HCT116 (cell line): ENCODE results near the gene TMOD1. TPM values are rescaled to one million over a fixed set of nuclear protein-coding genes. Genes with fewer than 3 reads are reported as not detected.

ENCODE experiments used
- ATAC-seq: fragments of 200-7000 bp; cut with Tn5 transposase; 2 replicates; pipeline ENCODE4 v1.9.1; 2020; ENCODE audit warnings: mild to moderate bottlenecking, moderate library complexity
- BruUV-seq: library from RNA; stranded (reverse); fragments of 400-500 nt; replicated peaks from 2 replicates; lab custom pipeline; 2021; lab: Mats Ljungman, UMichigan
- CTCF ChIA-PET: fragments of 300-600 bp; sonication (Branson Sonifier 250); formaldehyde crosslinking; loops from one replicate; lab custom pipeline; 2021; ENCODE audit warnings: antibody characterized with exemption; lab: Charles Lee
- POLR2A ChIA-PET: fragments of 300-600, 350-600 bp; sonication (Branson Sonifier 250); formaldehyde crosslinking; loops from one replicate; lab custom pipeline; 2021; ENCODE audit warnings: antibody characterized with exemption; lab: Charles Lee
- RAD21 ChIA-PET, 2 experiments: fragments of 300-600 bp; sonication (Branson Sonifier 250); formaldehyde crosslinking; loops; one replicate each; lab custom pipeline; 2023; ENCODE audit warnings: low total read pairs in 2 of 2; ENCODE audit not compliant: uncharacterized antibody in 2 of 2, unreplicated experiment in 2 of 2, low non-redundant PET in 1 of 2; lab: Charles Lee
- DNase-seq: peaks from one replicate; pipeline ENCODE4 v3.0.0-alpha.2; 2010; ENCODE audit warnings: low read depth, low spot score
- H2AFZ ChIP-seq: fragments of 200-600 bp; shearing (Covaris generic), sonication (generic); 2 replicates; pipeline ENCODE4 v1.6.1; 2017; ENCODE audit warnings: low read depth, mixed run types, mixed read lengths, antibody characterized with exemption, low read length; ENCODE audit not compliant: poor library complexity, severe bottlenecking
- H3K27ac ChIP-seq: 2 replicates; pipeline ENCODE4 v1.5.1; 2012; ENCODE audit warnings: low read depth, low read length
- H3K27me3 ChIP-seq: fragments of 200-600 bp; sonication (generic); 2 replicates; pipeline ENCODE4 v1.6.1; 2016; ENCODE audit warnings: mixed run types, low read length, mixed read lengths; ENCODE audit not compliant: insufficient read depth
- H3K36me3 ChIP-seq, 2 experiments: fragments of 200-500 bp in 1 of 2; fragments of 200-600 bp in 1 of 2; sonication (Bioruptor generic) in 1 of 2; sonication (generic) in 1 of 2; 2 replicates each; pipeline versions ENCODE4 v1.5.1 to v1.6.1; 2014 to 2016; ENCODE audit warnings: low read length in 2 of 2, inconsistent platforms in 1 of 2, mixed read lengths in 1 of 2, mixed run types in 1 of 2; ENCODE audit not compliant: insufficient read depth in 2 of 2, control insufficient read depth in 1 of 2
- H3K4me1 ChIP-seq, 2 experiments: fragments of 200-600 bp in 1 of 2; sonication (generic) in 1 of 2; 2 replicates each; pipeline versions ENCODE4 v1.5.1 to v1.6.1; 2012 to 2017; ENCODE audit warnings: low read length in 2 of 2, inconsistent platforms in 1 of 2, mild to moderate bottlenecking in 1 of 2, mixed read lengths in 1 of 2, mixed run types in 1 of 2, moderate library complexity in 1 of 2; ENCODE audit not compliant: insufficient read depth in 2 of 2, control insufficient read depth in 1 of 2
- H3K4me2 ChIP-seq: fragments of 200-600 bp; sonication (generic); 2 replicates; pipeline ENCODE4 v1.6.1; 2017; ENCODE audit warnings: mixed run types, low read length, mixed read lengths
- H3K4me3 ChIP-seq, 2 experiments: fragments of 200-600 bp in 1 of 2; sonication (generic) in 1 of 2; replicated peaks in 1 of 2; 2 replicates each; pipeline ENCODE4 v1.5.1; 2011 to 2016; ENCODE audit warnings: low read length in 2 of 2, control low read depth in 1 of 2, low read depth in 1 of 2, mild to moderate bottlenecking in 1 of 2, mixed read lengths in 1 of 2, mixed run types in 1 of 2
- H3K79me2 ChIP-seq: fragments of 200-600 bp; sonication (generic); 2 replicates; pipeline ENCODE4 v1.6.1; 2017; ENCODE audit warnings: mild to moderate bottlenecking, mixed run types, low read length, moderate library complexity, mixed read lengths; ENCODE audit not compliant: insufficient read depth
- H3K9ac ChIP-seq: fragments of 200-600 bp; sonication (generic); 2 replicates; pipeline ENCODE4 v1.6.1; 2016; ENCODE audit warnings: low read length, mixed read lengths
- H3K9me2 ChIP-seq: fragments of 200-600 bp; sonication (generic), shearing (Covaris generic); 2 replicates; pipeline ENCODE4 v1.6.1; 2017; ENCODE audit warnings: mixed run types, mild to moderate bottlenecking, moderate library complexity; ENCODE audit not compliant: insufficient read depth
- H3K9me3 ChIP-seq, 2 experiments: fragments of 200-500 bp in 1 of 2; fragments of 200-600 bp in 1 of 2; sonication (Bioruptor generic) in 1 of 2; sonication (generic) in 1 of 2; 2 replicates each; pipeline ENCODE4 v1.6.1; 2014 to 2017; ENCODE audit warnings: low read length in 2 of 2, mixed read lengths in 2 of 2, inconsistent platforms in 1 of 2, low read depth in 1 of 2, mild to moderate bottlenecking in 1 of 2, mixed run types in 1 of 2, moderate library complexity in 1 of 2; ENCODE audit not compliant: control insufficient read depth in 1 of 2, insufficient read depth in 1 of 2
- H4K20me1 ChIP-seq: fragments of 200-600 bp; sonication (generic), shearing (Covaris generic); 2 replicates; pipeline ENCODE4 v1.6.1; 2017; ENCODE audit warnings: mixed run types, mild to moderate bottlenecking, moderate library complexity; ENCODE audit not compliant: insufficient read depth
- CTCF ChIP-seq, 3 experiments: fragments of 200-600 bp in 1 of 3; sonication (generic) in 1 of 3; IDR thresholded peaks in 2 of 3; conservative IDR thresholded peaks in 1 of 3; 2 replicates each; pipeline ENCODE4 v1.5.1; 2012 to 2017; ENCODE audit warnings: low read depth in 2 of 3, low read length in 2 of 3, antibody characterized with exemption in 1 of 3, borderline replicate concordance in 1 of 3, control low read depth in 1 of 3, mild to moderate bottlenecking in 1 of 3, mixed read lengths in 1 of 3, mixed run types in 1 of 3, moderate library complexity in 1 of 3; ENCODE audit not compliant: insufficient read depth in 1 of 3
- FOSL1 ChIP-seq: IDR thresholded peaks from 2 replicates; pipeline ENCODE4 v1.6.1; 2012; ENCODE audit warnings: low read depth
- JUND ChIP-seq: IDR thresholded peaks from 2 replicates; pipeline ENCODE4 v1.6.1; 2012
- MAX ChIP-seq: IDR thresholded peaks from 2 replicates; pipeline ENCODE4 v1.6.1; 2012
- SRF ChIP-seq: IDR thresholded peaks from 2 replicates; pipeline ENCODE4 v1.6.1; 2012; ENCODE audit warnings: low read depth
- intact Hi-C: fragments of 100-400 bp; cut with micrococcal nuclease; formaldehyde crosslinking; loops from 2 replicates; pipeline ENCODE4 v1.10.0; 2022
- total RNA-seq: library from RNA; stranded (reverse); gene quantifications from one replicate; pipeline ENCODE4 v1.2.1, GENCODE V29; 2021; ENCODE audit not compliant: unreplicated experiment

TMOD1 gene
- total RNA-seq, 1 experiment from 2014 or later = 4.4 TPM

- Histone ChIP-seq H3K9ac (no peak overlapping the region), H3K4me3 (no peak overlapping the region), H3K27ac (no peak overlapping the region), H3K36me3 (peaks cover 2 to 5% of the 10 kb centered on the region in 2 experiments; a peak in 2 of 4 replicates), H3K4me2 (no peak overlapping the region), H3K9me2 (no peaks in the 10 kb centered on the region), H2AFZ (no peak overlapping the region), H3K4me1 (peaks cover 6 to 9% of the 10 kb centered on the region in 2 experiments; a peak in 2 of 4 replicates), H4K20me1 (peaks cover 17% of the 10 kb centered on the region; the same call in 1 of the 2 replicates), H3K27me3 (no peaks in the 10 kb centered on the region), H3K79me2 (peaks cover 88% of the 10 kb centered on the region), H3K9me3 (no peaks in the 10 kb centered on the region)
- CTCF ChIA-PET = interaction anchor here (1.0 kb wide), 1 partner anchor 21 kb away, joined by 3 read pairs; no protein-coding TSS in a partner anchor
- TF ChIP-seq SRF (no peak), FOSL1 (no peak)
- RAD21 ChIA-PET = no interaction called here
- intact Hi-C loops = no loop called here
- no peak for DNase-seq
- POLR2A ChIA-PET = no interaction called here
- BruUV-seq = no TSS peak
- no peak for ATAC-seq
These were observed 135.4 kb downstream of the TMOD1 start for GRCh38 chr9:97636903-97637302.

- H3K4me3 ChIP-seq = no peak overlapping the region
- H3K27ac ChIP-seq = no peak overlapping the region
- H4K20me1 ChIP-seq = peaks cover 17% of the 10 kb centered on the region; the same call in 1 of the 2 replicates
- no peak overlapping the region for H3K4me2 ChIP-seq
- H3K36me3 ChIP-seq = peaks cover 12 to 14% of the 10 kb centered on the region in 2 experiments; a peak in 3 of 4 replicates
- H3K9me2 ChIP-seq = no peaks in the 10 kb centered on the region
- H3K9ac ChIP-seq = no peak overlapping the region
- TF ChIP-seq CTCF (IDR thresholded peaks at IDR 0.05 in 2 of 3, conservative IDR thresholded peaks at IDR 0.05 in 1 of 3; ENCODE audit: borderline replicate concordance in 1 of 3, insufficient read depth in 1 of 3, low read depth in 2 of 3, low read length in 2 of 3) (peak in 2 of 3 experiments; percentile 38 to 42; a peak in 3 of 6 replicates), MAX (no peak), JUND (no peak)
- TF ChIP-seq, all 23 proteins: peak for 1
- CTCF ChIA-PET = interaction anchor here (0.6 to 1.3 kb wide), 5 partner anchors 9 to 24 kb away, joined by 3 to 4 read pairs (median 3); no protein-coding TSS in a partner anchor
- Histone ChIP-seq H3K79me2 (peaks cover 98% of the 10 kb centered on the region), H3K27me3 (no peaks in the 10 kb centered on the region), H2AFZ (no peak overlapping the region), H3K9me3 (no peaks in the 10 kb centered on the region), H3K4me1 (peaks cover 6% of the 10 kb centered on the region in 2 experiments; a peak in 2 of 4 replicates)
- DNase-seq (no peak), ATAC-seq (peak; percentile 54; the same call in 1 of the 2 replicates)
- no TSS peak for BruUV-seq
- intact Hi-C loops = no loop called here
- POLR2A ChIA-PET = no interaction called here
- RAD21 ChIA-PET = no interaction called here
These were observed 137.2 kb downstream of the TMOD1 start for GRCh38 chr9:97638666-97639065.
